HG03066 (cell line): Measurements from ENCODE around the gene CRTC1.
"Not testable (repeated sequence)": the region's sequence is repeated elsewhere in the genome, so short reads cannot be mapped to it uniquely, and the experiment has no call there.

Source experiments
- ATAC-seq: cut with Tn5 transposase; IDR thresholded peaks from one replicate; pipeline ENCODE4 v1.9.1; 2021; ENCODE audit warnings: low read depth; ENCODE audit not compliant: unreplicated experiment

CRTC1 gene

DNA sequence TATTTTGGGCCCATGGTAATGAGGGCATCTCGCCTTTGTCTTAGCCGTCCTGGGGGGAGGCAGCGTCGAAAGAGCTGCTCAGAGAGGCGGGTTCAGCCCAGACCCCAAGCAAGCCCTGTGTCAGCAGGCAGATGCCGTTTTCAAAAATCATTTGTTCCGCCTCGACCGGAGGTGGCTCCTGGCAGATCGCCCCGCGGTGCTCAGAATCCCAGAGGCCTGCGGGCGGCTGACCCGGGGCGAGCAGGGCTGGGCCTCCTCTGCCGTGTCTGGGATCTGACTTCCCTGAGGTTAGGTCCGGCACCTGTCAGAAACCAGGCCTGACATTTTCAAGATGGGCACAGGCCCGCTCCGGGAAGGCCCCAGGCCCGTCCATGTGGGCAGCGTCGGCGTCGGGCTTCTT is 36.1 kb downstream of the CRTC1 start:
- ATAC-seq = no peak

DNA sequence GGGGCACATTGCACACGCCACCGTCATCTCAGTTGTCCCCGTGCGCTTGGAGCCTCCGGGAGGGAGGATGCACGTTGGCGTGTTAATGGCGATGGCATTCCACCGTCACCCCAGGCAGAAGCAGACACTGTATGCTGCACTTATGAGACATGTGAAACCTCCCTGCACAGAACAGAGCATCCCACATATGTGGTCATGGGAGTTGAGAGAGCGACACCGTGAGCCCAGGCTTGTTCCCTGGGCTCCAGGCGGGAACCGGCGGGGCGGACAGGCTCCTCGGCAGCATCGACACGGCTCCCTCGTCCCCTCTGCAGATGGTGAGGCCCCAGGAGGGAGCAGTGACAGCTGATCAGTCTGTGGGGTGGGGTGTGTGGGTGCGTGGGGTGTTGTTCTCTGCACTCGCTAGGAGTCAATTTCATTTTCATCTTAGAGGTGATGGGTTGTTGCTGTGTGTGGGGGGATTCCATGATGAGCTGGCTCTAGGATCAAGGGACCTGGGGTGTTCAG is 40.4 kb downstream of the CRTC1 start:
- ATAC-seq = no peak

DNA sequence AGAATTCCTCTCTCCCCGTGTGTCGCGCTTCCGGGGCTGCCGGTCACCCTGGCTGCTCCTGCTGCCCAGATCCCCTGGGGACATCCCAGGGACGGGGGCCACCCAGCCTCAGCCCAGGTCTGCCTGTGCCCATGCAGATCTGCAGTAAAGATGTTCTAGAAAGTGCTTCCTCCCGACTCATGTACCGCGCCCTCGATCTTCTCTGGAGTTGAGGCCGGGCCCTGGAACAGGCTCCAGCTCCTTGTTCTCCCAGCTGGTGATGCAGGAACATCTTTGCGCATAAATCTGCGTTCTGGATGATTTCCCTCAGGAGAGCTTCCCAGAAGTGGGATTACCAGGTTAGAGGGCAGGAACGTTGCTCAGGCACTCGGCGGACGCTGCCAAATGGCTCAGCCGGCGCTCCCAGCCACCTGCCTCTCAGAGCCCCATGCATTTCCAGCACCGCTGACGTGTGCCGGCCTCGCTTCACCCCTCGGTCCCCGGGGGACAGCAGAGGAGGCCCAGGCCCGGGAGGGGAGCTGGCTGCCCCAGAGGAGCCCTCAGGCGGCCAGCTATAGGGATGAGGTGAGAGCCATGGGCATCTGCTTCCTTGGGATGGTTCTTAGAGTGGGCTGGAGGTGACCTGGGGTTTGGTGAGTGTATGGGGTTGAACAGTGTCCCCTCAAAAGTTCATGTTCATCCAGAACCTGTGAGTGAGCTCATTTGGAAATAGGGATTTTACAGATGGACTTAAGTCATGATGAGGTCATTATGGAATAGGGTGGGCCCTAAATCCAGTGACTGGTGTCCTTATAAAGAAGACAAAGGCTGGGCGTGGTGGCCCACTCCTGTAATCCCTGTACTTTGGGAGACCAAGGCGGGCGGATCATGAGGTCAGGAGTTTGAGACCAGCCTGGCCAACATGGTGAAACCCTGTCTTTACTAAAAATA is 42.6 kb downstream of the CRTC1 start:
- ATAC-seq = no peak

GRCh38 chr19:18726846-18727245 is 43.4 kb downstream of the CRTC1 start:
- ATAC-seq = no peak

- ATAC-seq = not testable (repeated sequence)
Observed at GRCh38 chr19:18727602-18728001, 44.1 kb downstream of the CRTC1 start.

GRCh38 chr19:18729933-18730530 is 46.6 kb downstream of the CRTC1 start:
- ATAC-seq = no peak

DNA sequence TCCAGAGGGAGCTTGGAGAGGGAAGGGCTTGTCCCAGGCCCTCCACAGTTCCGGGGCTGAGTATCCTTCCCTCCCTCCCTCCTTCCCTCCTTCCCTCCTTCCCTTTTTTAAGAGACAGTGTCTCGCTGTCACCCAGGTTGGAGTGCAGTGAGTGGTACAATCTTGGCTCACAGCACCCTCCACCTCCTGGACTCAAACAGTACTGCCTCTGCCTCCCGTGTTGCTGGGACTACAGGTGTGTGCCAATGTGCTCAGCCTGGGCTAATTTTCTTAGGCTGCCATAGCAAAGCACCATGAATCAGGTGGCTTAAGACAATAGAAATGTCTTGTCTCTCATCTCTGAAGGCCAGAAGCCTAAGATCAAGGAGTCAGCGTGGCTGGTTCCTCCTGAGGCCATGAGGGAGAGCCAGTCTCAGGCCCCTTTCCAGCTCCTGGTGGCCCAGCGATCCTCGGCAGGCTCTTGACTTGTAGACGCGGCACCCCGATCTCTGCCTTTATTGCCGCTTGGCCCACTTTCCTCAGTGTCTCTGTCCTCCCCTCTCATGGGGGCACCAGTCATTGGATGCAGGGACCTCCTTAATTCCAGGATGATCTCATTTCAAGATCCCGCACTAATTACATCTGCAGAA is 47.5 kb downstream of the CRTC1 start:
- ATAC-seq = no peak

DNA sequence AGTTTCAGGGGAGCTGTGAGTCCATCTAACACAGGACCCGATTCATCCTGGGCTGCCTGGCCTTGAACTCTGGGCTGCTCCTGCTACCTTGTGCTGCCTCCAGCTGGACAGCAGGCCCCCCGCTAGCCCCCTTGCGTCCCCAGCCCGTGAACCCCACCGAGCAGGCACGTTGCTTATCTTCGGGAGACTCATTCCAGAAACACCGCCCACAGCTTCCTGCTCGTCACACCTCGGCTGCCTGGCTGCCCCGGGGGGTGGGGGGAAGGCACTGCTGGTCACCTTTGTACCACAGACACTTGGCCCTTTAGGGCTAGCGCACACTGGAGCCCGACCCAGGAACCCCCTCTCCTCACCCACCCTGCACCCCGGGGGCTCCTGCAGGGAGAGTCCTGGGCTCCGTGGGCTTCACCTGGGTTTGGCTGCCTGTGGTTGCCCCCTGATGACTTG is 48.1 kb downstream of the CRTC1 start:
- no peak for ATAC-seq

DNA sequence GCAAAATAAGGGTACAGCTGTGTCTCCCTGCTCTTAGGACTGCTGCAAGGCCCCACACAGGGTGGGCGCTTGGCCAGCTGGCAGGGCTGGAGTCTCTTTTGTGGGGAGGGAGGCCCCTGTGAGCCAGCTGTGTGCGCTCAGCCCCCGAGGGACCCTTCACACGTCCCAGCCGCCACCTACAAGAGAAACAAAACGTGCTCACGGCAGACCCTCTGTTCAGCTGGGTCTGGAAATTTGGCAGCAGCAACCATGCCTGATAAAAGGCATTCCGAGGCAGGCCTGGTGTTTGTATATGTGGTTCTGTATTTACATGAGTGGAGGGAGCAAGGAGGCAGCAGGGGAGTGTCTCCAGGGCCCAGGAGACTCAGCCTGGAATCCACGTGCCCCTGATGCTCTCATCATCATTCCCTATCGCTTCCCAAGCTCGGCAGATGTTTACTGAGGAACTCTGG is 49.7 kb downstream of the CRTC1 start:
- ATAC-seq = no peak

- ATAC-seq = not testable (repeated sequence)
Observed at GRCh38 chr19:18733762-18734332, 50.4 kb downstream of the CRTC1 start.

- ATAC-seq = no peak
Observed at GRCh38 chr19:18735324-18735723, 51.8 kb downstream of the CRTC1 start.

DNA sequence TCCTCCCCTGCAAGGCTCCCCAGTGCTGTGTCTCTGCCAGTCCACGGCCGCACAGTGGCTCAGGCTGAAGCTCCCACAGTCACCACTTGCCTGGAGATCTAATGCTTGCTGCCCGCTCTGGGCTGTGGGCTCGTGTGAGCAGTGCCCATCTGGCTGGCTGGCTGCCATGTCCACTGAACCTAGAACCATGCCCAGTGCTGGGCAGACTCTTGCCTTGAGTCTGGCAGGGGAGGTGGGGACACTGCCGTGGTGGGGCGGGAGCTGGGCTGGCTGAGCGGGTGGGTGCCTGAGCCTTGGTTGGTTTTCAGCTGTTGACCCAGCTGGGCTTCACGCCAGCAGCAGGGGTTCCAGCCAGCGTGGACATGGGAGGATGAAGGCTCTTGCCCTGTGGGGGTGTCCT is 52.3 kb downstream of the CRTC1 start:
- ATAC-seq = no peak

DNA sequence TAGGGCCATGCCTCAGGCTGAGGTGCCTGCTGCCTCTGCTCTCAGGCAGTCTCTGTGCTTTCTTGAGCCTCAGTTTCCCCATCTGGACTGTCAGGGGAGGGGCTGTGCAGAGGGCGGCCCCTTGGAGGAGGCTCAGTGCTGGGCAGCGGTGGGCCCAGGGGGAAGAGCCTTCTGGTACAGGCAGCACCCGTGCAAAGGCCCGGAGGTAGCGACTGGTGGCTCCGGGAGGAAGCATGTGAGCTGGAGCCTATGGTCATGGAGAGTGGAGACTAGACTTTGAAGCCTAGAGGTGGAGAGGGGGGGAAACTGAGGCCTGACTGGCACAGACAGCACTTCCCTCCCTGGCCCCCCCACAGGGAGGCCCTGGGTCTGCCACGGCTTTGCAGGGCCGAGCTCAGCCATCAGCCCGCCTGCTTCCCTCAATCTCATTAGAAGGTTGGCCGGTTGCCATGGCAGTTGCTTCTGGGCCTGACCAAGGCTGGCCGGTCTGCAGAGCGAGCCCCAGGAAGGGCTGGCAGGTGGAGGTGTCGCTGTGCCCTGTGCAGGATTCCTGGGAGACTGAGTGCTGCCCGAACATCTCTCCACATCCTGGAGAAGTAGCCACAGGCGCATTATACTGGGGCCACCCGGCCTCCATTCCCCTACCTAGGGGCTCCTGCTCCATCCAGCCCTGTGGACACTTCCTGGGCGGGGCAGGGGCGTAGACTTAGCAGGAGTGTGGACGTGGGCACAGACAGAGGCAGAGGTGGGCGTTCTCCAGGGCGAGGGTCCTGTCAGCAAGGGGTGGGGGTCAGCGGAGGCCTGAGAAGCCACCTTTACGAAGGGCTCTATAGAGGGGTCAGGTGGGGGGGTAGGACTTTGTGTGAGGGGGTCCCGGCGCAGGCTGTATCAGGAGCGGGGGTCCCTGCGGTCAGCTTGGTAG is 53.2 kb downstream of the CRTC1 start:
- ATAC-seq = no peak

GRCh38 chr19:18737337-18737953 is 54.0 kb downstream of the CRTC1 start:
- no peak for ATAC-seq

GRCh38 chr19:18737954-18738351 is 54.5 kb downstream of the CRTC1 start:
- no peak for ATAC-seq

- no peak for ATAC-seq
Observed at GRCh38 chr19:18738961-18739690, 55.6 kb downstream of the CRTC1 start.

DNA sequence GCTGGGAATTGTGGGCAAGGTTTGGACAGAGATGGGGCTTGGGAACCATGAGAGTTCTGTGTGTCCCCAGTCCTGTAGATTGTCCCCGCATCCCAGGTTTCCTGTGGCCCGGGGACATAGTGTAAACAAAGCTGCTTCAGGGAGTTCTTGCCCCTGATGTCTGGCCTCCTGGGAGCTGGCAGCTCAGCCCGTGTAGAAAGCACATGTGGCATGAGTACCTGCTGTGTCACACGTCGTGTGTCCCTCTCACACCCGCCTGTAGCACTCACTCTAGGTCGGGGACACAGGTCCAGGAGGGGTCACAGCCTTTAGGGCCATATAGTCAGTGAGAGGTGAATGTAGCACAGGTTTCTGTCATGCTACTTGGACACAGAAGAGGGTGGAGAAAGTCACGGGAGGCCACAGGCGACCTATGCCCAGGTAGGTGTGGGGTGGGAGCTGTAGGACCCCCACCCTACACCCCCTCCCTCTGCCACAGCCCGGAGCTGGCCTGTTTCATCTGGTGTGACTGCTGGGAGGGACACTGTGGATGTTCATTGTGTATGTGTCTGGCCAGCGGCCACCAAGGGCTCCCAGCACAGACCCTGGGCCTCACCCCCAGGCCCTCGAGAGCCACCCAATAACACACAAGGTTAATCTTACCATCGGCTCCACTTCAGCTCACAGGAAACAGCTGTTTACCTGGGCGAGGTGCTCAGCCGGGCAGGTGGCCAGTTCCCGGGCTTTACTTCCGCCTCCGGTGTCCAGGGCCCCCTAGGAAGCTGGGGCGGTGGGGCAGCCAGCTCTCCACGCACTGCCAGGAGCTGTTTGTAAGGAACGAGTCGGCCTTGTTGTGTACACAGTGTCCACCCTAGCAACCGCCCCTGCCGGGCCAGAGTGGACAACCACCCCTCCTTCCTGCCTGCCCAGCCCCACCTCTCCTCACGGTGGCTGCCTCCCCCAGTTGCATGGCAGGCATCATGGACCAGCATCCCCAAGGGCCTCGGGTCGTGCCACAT is 57.9 kb downstream of the CRTC1 start:
- ATAC-seq = no peak

DNA sequence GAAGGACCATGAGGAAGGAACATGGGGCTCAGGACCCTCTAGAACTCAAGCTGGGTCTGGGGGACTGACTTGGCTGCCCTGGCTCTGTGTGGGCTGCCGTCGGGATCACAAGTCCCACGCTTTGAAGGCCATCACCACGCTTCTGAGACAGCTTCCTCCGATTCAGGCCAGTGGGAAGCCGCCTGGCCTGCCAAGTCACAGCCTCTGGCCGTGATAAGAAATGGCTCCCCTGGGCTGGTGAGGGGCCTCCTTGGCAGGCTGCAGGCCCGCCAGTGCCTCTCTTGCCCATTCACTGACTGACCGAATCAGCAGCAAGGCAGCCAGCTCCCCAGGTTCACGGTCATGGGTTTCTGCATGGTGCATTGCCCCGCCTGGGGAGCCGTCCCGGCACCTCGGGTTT is 58.8 kb downstream of the CRTC1 start:
- ATAC-seq = no peak
